OCI-LY1 (cell line): ENCODE results near the gene CHODL.

Experiments
- H2AFZ ChIP-seq: fragments of 200-600 bp; sonication (generic), shearing (Covaris generic); 2 replicates; pipeline ENCODE4 v1.6.0; 2014; ENCODE audit warnings: antibody characterized with exemption, mild to moderate bottlenecking, low read length
- H3F3A ChIP-seq: fragments of 200-600 bp; sonication (generic), shearing (Covaris generic); 2 replicates; pipeline ENCODE4 v1.6.0; 2014; ENCODE audit warnings: mild to moderate bottlenecking, antibody characterized with exemption, low read length, moderate library complexity; ENCODE audit not compliant: insufficient read depth
- H3K27ac ChIP-seq: fragments of 200-600 bp; sonication (generic); 2 replicates; pipeline ENCODE4 v1.5.1; 2014; ENCODE audit warnings: low read length, mixed run types, mild to moderate bottlenecking, low read depth; ENCODE audit not compliant: poor library complexity, severe bottlenecking
- H3K27me3 ChIP-seq: fragments of 200-600 bp; sonication (generic); 2 replicates; pipeline ENCODE4 v1.6.0; 2014; ENCODE audit warnings: antibody characterized with exemption, mild to moderate bottlenecking, low read length, moderate library complexity; ENCODE audit not compliant: insufficient read depth
- H3K36me3 ChIP-seq: fragments of 200-600 bp; sonication (generic); 2 replicates; pipeline ENCODE4 v1.6.1; 2014; ENCODE audit warnings: mild to moderate bottlenecking, antibody characterized with exemption, low read length, moderate library complexity, mixed read lengths; ENCODE audit not compliant: insufficient read depth
- H3K4me1 ChIP-seq: fragments of 200-600 bp; sonication (generic); 2 replicates; pipeline ENCODE4 v1.5.1; 2014; ENCODE audit warnings: mild to moderate bottlenecking, low read length, moderate library complexity; ENCODE audit not compliant: insufficient read depth, severe bottlenecking
- H3K4me2 ChIP-seq: fragments of 200-600 bp; sonication (generic), shearing (Covaris generic); 2 replicates; pipeline ENCODE4 v1.6.1; 2014; ENCODE audit warnings: low read length
- H3K4me3 ChIP-seq: fragments of 200-600 bp; sonication (generic); 2 replicates; pipeline ENCODE4 v1.5.1; 2014; ENCODE audit warnings: low read length, low read depth, mild to moderate bottlenecking, mixed read lengths; ENCODE audit not compliant: poor library complexity, severe bottlenecking
- H3K79me2 ChIP-seq: fragments of 200-600 bp; shearing (Covaris generic); 2 replicates; pipeline ENCODE4 v1.6.1; 2016; ENCODE audit warnings: mixed run types, low read length, mixed read lengths; ENCODE audit not compliant: insufficient read depth
- H3K9ac ChIP-seq: fragments of 200-600 bp; sonication (generic), shearing (Covaris generic); 2 replicates; pipeline ENCODE4 v1.6.1; 2014; ENCODE audit warnings: mild to moderate bottlenecking, low read length, mixed read lengths
- H3K9me2 ChIP-seq: fragments of 200-600 bp; sonication (generic), shearing (Covaris generic); 2 replicates; pipeline ENCODE4 v1.6.1; 2014; ENCODE audit warnings: low read depth, mild to moderate bottlenecking, low read length, mixed read lengths
- H3K9me3 ChIP-seq: fragments of 200-600 bp; shearing (Covaris generic); 2 replicates; pipeline ENCODE4 v1.6.1; 2014; ENCODE audit warnings: low read length, mixed read lengths
- H4K20me1 ChIP-seq: fragments of 200-600 bp; sonication (generic), shearing (Covaris generic); 2 replicates; pipeline ENCODE4 v1.6.0; 2016; ENCODE audit warnings: mild to moderate bottlenecking, low read length; ENCODE audit not compliant: insufficient read depth
- CTCF ChIP-seq: fragments of 200-600 bp; sonication (generic), shearing (Covaris generic); IDR thresholded peaks from 2 replicates; pipeline ENCODE4 v1.5.1; 2017; ENCODE audit warnings: mild to moderate bottlenecking, antibody characterized with exemption, low read length, moderate library complexity, mixed read lengths
- EZH2 ChIP-seq: fragments of 200-600 bp; sonication (generic), shearing (Covaris generic); IDR thresholded peaks from 2 replicates; pipeline ENCODE4 v1.8.0; 2017; ENCODE audit warnings: borderline replicate concordance, mixed run types, mild to moderate bottlenecking, antibody characterized with exemption, low read length, moderate library complexity, mixed read lengths

CHODL gene

GRCh38 chr21:18252680-18253079 lies 8.0 kb downstream of the CHODL start:
- H3K36me3 ChIP-seq = no peaks in the 10 kb centered on the region
- H3K79me2 ChIP-seq = no peaks in the 10 kb centered on the region
- no peak overlapping the region for H3K4me3 ChIP-seq
- H2AFZ ChIP-seq = no peak overlapping the region
- no peaks in the 10 kb centered on the region for H4K20me1 ChIP-seq
- H3K4me1 ChIP-seq = no peaks in the 10 kb centered on the region
- H3K9me2 ChIP-seq = no peaks in the 10 kb centered on the region
- H3F3A ChIP-seq = no peaks in the 10 kb centered on the region
- H3K9me3 ChIP-seq = no peaks in the 10 kb centered on the region
- TF ChIP-seq EZH2 = no peak
- TF ChIP-seq CTCF = no peak
- no peak overlapping the region for H3K4me2 ChIP-seq
- H3K9ac ChIP-seq = no peak overlapping the region
- H3K27ac ChIP-seq = no peak overlapping the region
- H3K27me3 ChIP-seq = no peaks in the 10 kb centered on the region

GRCh38 chr21:18253221-18253620 lies 8.6 kb downstream of the CHODL start:
- H3K27me3 ChIP-seq = no peaks in the 10 kb centered on the region
- H3K36me3 ChIP-seq = no peaks in the 10 kb centered on the region
- H3F3A ChIP-seq = no peaks in the 10 kb centered on the region
- H3K4me2 ChIP-seq = no peak overlapping the region
- H3K9me2 ChIP-seq = no peaks in the 10 kb centered on the region
- TF ChIP-seq EZH2 (no peak), CTCF (no peak)
- H2AFZ ChIP-seq = no peak overlapping the region
- H3K27ac ChIP-seq = no peak overlapping the region
- no peaks in the 10 kb centered on the region for H3K9me3 ChIP-seq
- no peaks in the 10 kb centered on the region for H3K79me2 ChIP-seq
- H3K4me1 ChIP-seq = no peaks in the 10 kb centered on the region
- no peak overlapping the region for H3K4me3 ChIP-seq
- H4K20me1 ChIP-seq = no peaks in the 10 kb centered on the region
- H3K9ac ChIP-seq = no peak overlapping the region

- Histone ChIP-seq H3K9ac (no peak overlapping the region), H3K4me3 (no peak overlapping the region), H3K4me1 (no peaks in the 10 kb centered on the region), H3K27ac (no peak overlapping the region), H3K9me3 (no peaks in the 10 kb centered on the region), H3K27me3 (no peaks in the 10 kb centered on the region), H3K4me2 (no peak overlapping the region), H3K36me3 (no peaks in the 10 kb centered on the region), H3K9me2 (no peaks in the 10 kb centered on the region), H3F3A (no peaks in the 10 kb centered on the region), H2AFZ (no peak overlapping the region), H3K79me2 (no peaks in the 10 kb centered on the region), H4K20me1 (no peaks in the 10 kb centered on the region)
- TF ChIP-seq EZH2 = no peak
- no peak for TF ChIP-seq CTCF
Measured at GRCh38 chr21:18253799-18254198, 9.2 kb downstream of the CHODL start.
